WTC11 (cell line): Measurements from ENCODE around the gene FOXP1. TPM values are rescaled to one million over a fixed set of nuclear protein-coding genes. Genes with fewer than 3 reads are reported as not detected.

Experiments
- ATAC-seq: fragments of 200-7000 bp; cut with Tn5 transposase; 2 replicates; pipeline ENCODE4 v1.10.0; 2021; ENCODE audit warnings: mild to moderate bottlenecking, moderate library complexity
- CTCF ChIA-PET: fragments of 300-600 bp; sonication (Branson Sonifier 250); formaldehyde crosslinking; loops from one replicate; lab custom pipeline; 2021; ENCODE audit warnings: antibody characterized with exemption; lab: Charles Lee
- POLR2A ChIA-PET: fragments of 350-600 bp; sonication (Branson Sonifier 250); formaldehyde crosslinking; loops from one replicate; lab custom pipeline; 2021; ENCODE audit warnings: antibody characterized with exemption; lab: Charles Lee
- DNase-seq: peaks from one replicate; pipeline ENCODE4 v3.0.0; 2021; ENCODE audit warnings: low spot score
- H3K27ac Mint-ChIP-seq: 2 replicates; pipeline ENCODE4 v1.8.0; 2021; ENCODE audit warnings: mixed read lengths
- H3K27me3 Mint-ChIP-seq: 2 replicates; pipeline ENCODE4 v1.8.0; 2021; ENCODE audit warnings: low read depth, mild to moderate bottlenecking, moderate library complexity, mixed read lengths
- H3K36me3 Mint-ChIP-seq: 2 replicates; pipeline ENCODE4 v1.8.0; 2021; ENCODE audit warnings: mixed read lengths
- H3K4me1 Mint-ChIP-seq: 2 replicates; pipeline ENCODE4 v1.8.0; 2022; ENCODE audit warnings: mixed read lengths
- H3K4me3 Mint-ChIP-seq: 2 replicates; pipeline ENCODE4 v1.8.0; 2021; ENCODE audit warnings: mild to moderate bottlenecking, moderate library complexity, mixed read lengths
- H3K9me3 Mint-ChIP-seq: 2 replicates; pipeline ENCODE4 v1.8.0; 2021; ENCODE audit warnings: mixed read lengths
- EMX1 ChIP-seq: fragments of 250-450 bp; sonication (Bioruptor Pico); IDR thresholded peaks from 2 replicates; pipeline ENCODE4 v1.8.0; 2021; ENCODE audit warnings: mild to moderate bottlenecking
- ETV6 ChIP-seq: sonication (generic); formaldehyde crosslinking; IDR thresholded peaks from 2 replicates; pipeline ENCODE4 v1.8.1; 2022; ENCODE audit warnings: mild to moderate bottlenecking, missing genetic modification reagents
- FOXJ3 ChIP-seq: sonication (generic); formaldehyde crosslinking; IDR thresholded peaks from 2 replicates; pipeline ENCODE4 v1.9.0; 2021; ENCODE audit warnings: missing genetic modification reagents, mild to moderate bottlenecking, borderline replicate concordance
- JUN ChIP-seq: sonication (generic); formaldehyde crosslinking; IDR thresholded peaks from 2 replicates; pipeline ENCODE4 v1.8.0; 2023; ENCODE audit warnings: mild to moderate bottlenecking, missing genetic modification reagents
- NFYB ChIP-seq: sonication (generic); formaldehyde crosslinking; conservative IDR thresholded peaks from 2 replicates; pipeline ENCODE4 v1.8.0; 2022; ENCODE audit warnings: low read depth, missing genetic modification reagents
- PRRX2 ChIP-seq: fragments of 250-450 bp; sonication (Bioruptor Pico); IDR thresholded peaks from 2 replicates; pipeline ENCODE4 v1.8.0; 2021; ENCODE audit warnings: mild to moderate bottlenecking
- RELA ChIP-seq: sonication (generic); formaldehyde crosslinking; IDR thresholded peaks from 2 replicates; pipeline ENCODE4 v1.8.1; 2022; ENCODE audit warnings: missing genetic modification reagents, mild to moderate bottlenecking, borderline replicate concordance
- SMAD3 ChIP-seq: sonication (generic); formaldehyde crosslinking; IDR thresholded peaks from 2 replicates; pipeline ENCODE4 v1.8.0; 2022; ENCODE audit warnings: missing genetic modification reagents, mild to moderate bottlenecking, borderline replicate concordance
- SMAD4 ChIP-seq: sonication (generic); formaldehyde crosslinking; IDR thresholded peaks from 2 replicates; pipeline ENCODE4 v1.8.0; 2022; ENCODE audit warnings: mild to moderate bottlenecking, missing genetic modification reagents
- TP53 ChIP-seq: sonication (generic); formaldehyde crosslinking; IDR thresholded peaks from 2 replicates; pipeline ENCODE4 v1.8.1; 2023; ENCODE audit warnings: mild to moderate bottlenecking, missing genetic modification reagents
- ZNF219 ChIP-seq: sonication (generic); formaldehyde crosslinking; IDR thresholded peaks from 2 replicates; pipeline ENCODE4 v1.8.0; 2023; ENCODE audit warnings: missing genetic modification reagents, mild to moderate bottlenecking, borderline replicate concordance
- ZNF232 ChIP-seq: sonication (generic); formaldehyde crosslinking; IDR thresholded peaks from 2 replicates; pipeline ENCODE4 v1.8.0; 2022; ENCODE audit warnings: mild to moderate bottlenecking, missing genetic modification reagents
- ZNF671 ChIP-seq: fragments of 250-450 bp; sonication (Bioruptor Pico); IDR thresholded peaks from 2 replicates; pipeline ENCODE4 v1.8.0; 2021; ENCODE audit warnings: mild to moderate bottlenecking
- total RNA-seq: library from RNA; stranded (reverse); gene quantifications from 3 replicates; pipeline ENCODE4 v1.2.3, GENCODE V29; 2021
- TF ChIP-seq, protein P1 (sequence below): sonication (generic); formaldehyde crosslinking; IDR thresholded peaks from 2 replicates; pipeline ENCODE4 v1.8.0; 2022; ENCODE audit warnings: missing genetic modification reagents
- TF ChIP-seq, protein P2 (sequence below): sonication (generic); formaldehyde crosslinking; IDR thresholded peaks from 2 replicates; pipeline ENCODE4 v1.8.1; 2022; ENCODE audit warnings: missing genetic modification reagents, borderline replicate concordance
- TF ChIP-seq, protein P3 (sequence below): sonication (generic); formaldehyde crosslinking; IDR thresholded peaks from 2 replicates; pipeline ENCODE4 v1.8.1; 2022; ENCODE audit warnings: mild to moderate bottlenecking, moderate library complexity, missing genetic modification reagents
- TF ChIP-seq, protein P4 (sequence below): fragments of 200-600 bp; IDR thresholded peaks from 2 replicates; pipeline ENCODE4 v1.8.0; 2022; ENCODE audit warnings: antibody characterized with exemption

FOXP1 gene
- total RNA-seq, 1 experiment from 2014 or later: 25.8 TPM

DNA sequence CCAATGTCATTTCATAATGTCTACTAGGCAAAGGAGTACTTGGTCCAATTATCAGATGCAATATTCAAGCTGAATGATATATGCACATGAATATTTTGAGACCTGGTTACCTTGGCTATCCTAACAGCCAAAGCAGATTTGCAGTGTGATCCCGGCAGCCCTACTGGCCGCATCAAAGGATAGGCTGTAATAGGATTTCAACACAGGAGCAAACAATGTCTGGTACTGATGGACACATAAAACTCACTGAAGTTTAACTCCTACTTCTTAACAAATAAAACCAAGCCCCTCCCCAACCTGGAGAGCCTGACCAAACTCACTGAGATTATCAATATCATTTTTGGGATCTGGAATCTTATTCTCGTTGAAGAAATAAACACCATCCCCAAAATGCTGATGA, 130.2 kb downstream of the FOXP1 start:
- Mint-ChIP-seq H3K4me1 (peaks cover 61% of the 10 kb centered on the region), H3K27ac (no peak overlapping the region)
- CTCF ChIA-PET: no interaction called here

DNA sequence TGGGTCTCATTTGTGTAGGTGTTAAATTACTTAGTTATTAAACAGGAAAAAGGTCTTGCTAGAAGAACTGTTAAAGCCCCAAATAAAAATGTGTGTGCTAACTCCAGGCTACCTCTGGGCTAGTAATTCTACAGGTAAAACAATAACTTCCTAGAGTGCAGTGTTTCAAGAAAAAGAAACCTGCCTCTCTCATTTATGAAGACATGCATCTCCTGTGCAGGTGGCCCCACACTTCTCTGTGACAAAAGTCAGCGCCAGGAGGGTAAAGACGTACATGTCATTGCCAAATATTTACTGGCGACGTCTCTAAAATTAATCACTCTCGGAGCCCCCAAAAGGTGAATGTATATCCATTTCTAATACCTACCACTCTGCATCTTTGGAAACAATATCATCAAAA, 131.7 kb downstream of the FOXP1 start:
- TF ChIP-seq SMAD3 (CRISPR knock-in tag) (no peak), NFYB (CRISPR knock-in tag) (no peak), ZNF671 (CRISPR knock-in tag) (no peak), SMAD4 (CRISPR knock-in tag) (no peak), FOXJ3 (CRISPR knock-in tag) (no peak), JUN (CRISPR knock-in tag) (no peak), ETV6 (no peak), ZNF232 (CRISPR knock-in tag) (no peak), PRRX2 (CRISPR knock-in tag) (no peak), RELA (CRISPR knock-in tag) (no peak)
- TF ChIP-seq, protein P1, sequence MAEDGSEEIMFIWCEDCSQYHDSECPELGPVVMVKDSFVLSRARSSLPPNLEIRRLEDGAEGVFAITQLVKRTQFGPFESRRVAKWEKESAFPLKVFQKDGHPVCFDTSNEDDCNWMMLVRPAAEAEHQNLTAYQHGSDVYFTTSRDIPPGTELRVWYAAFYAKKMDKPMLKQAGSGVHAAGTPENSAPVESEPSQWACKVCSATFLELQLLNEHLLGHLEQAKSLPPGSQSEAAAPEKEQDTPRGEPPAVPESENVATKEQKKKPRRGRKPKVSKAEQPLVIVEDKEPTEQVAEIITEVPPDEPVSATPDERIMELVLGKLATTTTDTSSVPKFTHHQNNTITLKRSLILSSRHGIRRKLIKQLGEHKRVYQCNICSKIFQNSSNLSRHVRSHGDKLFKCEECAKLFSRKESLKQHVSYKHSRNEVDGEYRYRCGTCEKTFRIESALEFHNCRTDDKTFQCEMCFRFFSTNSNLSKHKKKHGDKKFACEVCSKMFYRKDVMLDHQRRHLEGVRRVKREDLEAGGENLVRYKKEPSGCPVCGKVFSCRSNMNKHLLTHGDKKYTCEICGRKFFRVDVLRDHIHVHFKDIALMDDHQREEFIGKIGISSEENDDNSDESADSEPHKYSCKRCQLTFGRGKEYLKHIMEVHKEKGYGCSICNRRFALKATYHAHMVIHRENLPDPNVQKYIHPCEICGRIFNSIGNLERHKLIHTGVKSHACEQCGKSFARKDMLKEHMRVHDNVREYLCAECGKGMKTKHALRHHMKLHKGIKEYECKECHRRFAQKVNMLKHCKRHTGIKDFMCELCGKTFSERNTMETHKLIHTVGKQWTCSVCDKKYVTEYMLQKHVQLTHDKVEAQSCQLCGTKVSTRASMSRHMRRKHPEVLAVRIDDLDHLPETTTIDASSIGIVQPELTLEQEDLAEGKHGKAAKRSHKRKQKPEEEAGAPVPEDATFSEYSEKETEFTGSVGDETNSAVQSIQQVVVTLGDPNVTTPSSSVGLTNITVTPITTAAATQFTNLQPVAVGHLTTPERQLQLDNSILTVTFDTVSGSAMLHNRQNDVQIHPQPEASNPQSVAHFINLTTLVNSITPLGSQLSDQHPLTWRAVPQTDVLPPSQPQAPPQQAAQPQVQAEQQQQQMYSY (CRISPR knock-in tag): no peak
- TF ChIP-seq, protein P2, sequence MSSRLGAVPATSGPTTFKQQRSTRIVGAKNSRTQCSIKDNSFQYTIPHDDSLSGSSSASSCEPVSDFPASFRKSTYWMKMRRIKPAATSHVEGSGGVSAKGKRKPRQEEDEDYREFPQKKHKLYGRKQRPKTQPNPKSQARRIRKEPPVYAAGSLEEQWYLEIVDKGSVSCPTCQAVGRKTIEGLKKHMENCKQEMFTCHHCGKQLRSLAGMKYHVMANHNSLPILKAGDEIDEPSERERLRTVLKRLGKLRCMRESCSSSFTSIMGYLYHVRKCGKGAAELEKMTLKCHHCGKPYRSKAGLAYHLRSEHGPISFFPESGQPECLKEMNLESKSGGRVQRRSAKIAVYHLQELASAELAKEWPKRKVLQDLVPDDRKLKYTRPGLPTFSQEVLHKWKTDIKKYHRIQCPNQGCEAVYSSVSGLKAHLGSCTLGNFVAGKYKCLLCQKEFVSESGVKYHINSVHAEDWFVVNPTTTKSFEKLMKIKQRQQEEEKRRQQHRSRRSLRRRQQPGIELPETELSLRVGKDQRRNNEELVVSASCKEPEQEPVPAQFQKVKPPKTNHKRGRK (CRISPR knock-in tag): no peak
- TF ChIP-seq, protein P3, sequence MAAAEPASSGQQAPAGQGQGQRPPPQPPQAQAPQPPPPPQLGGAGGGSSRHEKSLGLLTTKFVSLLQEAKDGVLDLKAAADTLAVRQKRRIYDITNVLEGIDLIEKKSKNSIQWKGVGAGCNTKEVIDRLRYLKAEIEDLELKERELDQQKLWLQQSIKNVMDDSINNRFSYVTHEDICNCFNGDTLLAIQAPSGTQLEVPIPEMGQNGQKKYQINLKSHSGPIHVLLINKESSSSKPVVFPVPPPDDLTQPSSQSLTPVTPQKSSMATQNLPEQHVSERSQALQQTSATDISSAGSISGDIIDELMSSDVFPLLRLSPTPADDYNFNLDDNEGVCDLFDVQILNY (CRISPR knock-in tag): no peak
- no peaks in the 10 kb centered on the region for H3K9me3 Mint-ChIP-seq
- peaks cover 51% of the 10 kb centered on the region for H3K4me1 Mint-ChIP-seq
- H3K36me3 Mint-ChIP-seq: no peaks in the 10 kb centered on the region
- DNase-seq (no peak), ATAC-seq (no peak)
- H3K27ac Mint-ChIP-seq: no peak overlapping the region
- no peak overlapping the region for H3K4me3 Mint-ChIP-seq
- ChIA-PET POLR2A (no interaction called here), CTCF (no interaction called here)
- no peaks in the 10 kb centered on the region for H3K27me3 Mint-ChIP-seq

More for the DNA sequence above, 130.2 kb downstream of the FOXP1 start:
- no peaks in the 10 kb centered on the region for H3K9me3 Mint-ChIP-seq
- ATAC-seq (no peak), DNase-seq (no peak)
- no peak overlapping the region for H3K4me3 Mint-ChIP-seq
- no peak for TF ChIP-seq ZNF219 (CRISPR knock-in tag)
- TF ChIP-seq, protein P4, sequence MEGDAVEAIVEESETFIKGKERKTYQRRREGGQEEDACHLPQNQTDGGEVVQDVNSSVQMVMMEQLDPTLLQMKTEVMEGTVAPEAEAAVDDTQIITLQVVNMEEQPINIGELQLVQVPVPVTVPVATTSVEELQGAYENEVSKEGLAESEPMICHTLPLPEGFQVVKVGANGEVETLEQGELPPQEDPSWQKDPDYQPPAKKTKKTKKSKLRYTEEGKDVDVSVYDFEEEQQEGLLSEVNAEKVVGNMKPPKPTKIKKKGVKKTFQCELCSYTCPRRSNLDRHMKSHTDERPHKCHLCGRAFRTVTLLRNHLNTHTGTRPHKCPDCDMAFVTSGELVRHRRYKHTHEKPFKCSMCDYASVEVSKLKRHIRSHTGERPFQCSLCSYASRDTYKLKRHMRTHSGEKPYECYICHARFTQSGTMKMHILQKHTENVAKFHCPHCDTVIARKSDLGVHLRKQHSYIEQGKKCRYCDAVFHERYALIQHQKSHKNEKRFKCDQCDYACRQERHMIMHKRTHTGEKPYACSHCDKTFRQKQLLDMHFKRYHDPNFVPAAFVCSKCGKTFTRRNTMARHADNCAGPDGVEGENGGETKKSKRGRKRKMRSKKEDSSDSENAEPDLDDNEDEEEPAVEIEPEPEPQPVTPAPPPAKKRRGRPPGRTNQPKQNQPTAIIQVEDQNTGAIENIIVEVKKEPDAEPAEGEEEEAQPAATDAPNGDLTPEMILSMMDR: no peak
- TF ChIP-seq ZNF232 (CRISPR knock-in tag): no peak
- TF ChIP-seq TP53 (CRISPR knock-in tag): no peak
- TF ChIP-seq EMX1 (CRISPR knock-in tag): no peak
- H3K27me3 Mint-ChIP-seq: no peaks in the 10 kb centered on the region
- H3K36me3 Mint-ChIP-seq: no peaks in the 10 kb centered on the region
- POLR2A ChIA-PET: no interaction called here
